HCT116 (cell line): ENCODE measurements around the gene RCVRN.

Experiments
- CTCF ChIP-seq, 3 experiments: fragments of 200-600 bp in 1 of 3; sonication (generic) in 1 of 3; IDR thresholded peaks in 2 of 3; conservative IDR thresholded peaks in 1 of 3; 2 replicates each; pipeline ENCODE4 v1.5.1; 2012 to 2017; ENCODE audit warnings: low read depth in 2 of 3, low read length in 2 of 3, antibody characterized with exemption in 1 of 3, borderline replicate concordance in 1 of 3, control low read depth in 1 of 3, mild to moderate bottlenecking in 1 of 3, mixed read lengths in 1 of 3, mixed run types in 1 of 3, moderate library complexity in 1 of 3; ENCODE audit not compliant: insufficient read depth in 1 of 3
- EZH2 ChIP-seq: fragments of 200-600 bp; sonication (generic); IDR thresholded peaks from 2 replicates; pipeline ENCODE4 v1.6.1; 2017; ENCODE audit warnings: antibody characterized with exemption, mixed run types
- POLR2A ChIP-seq: IDR thresholded peaks from 2 replicates; pipeline ENCODE4 v1.7.0; 2011; ENCODE audit warnings: borderline replicate concordance; ENCODE audit not compliant: insufficient read depth, insufficient read length; ENCODE audit errors: extremely low read depth
- SP1 ChIP-seq: IDR thresholded peaks from 2 replicates; pipeline ENCODE4 v1.6.1; 2012; ENCODE audit warnings: low read depth
- TF ChIP-seq, protein P1 (sequence below): IDR thresholded peaks from 2 replicates; pipeline ENCODE4 v1.6.1; 2012
- TF ChIP-seq, protein P2 (sequence below): IDR thresholded peaks from 2 replicates; pipeline ENCODE4 v1.6.1; 2012; ENCODE audit warnings: low read depth

- TF ChIP-seq CTCF (IDR thresholded peaks at IDR 0.05 in 2 of 3, conservative IDR thresholded peaks at IDR 0.05 in 1 of 3; ENCODE audit: borderline replicate concordance in 1 of 3, insufficient read depth in 1 of 3, low read depth in 2 of 3, low read length in 2 of 3) (no peak), SP1 (no peak), POLR2A (no peak), EZH2 (no peak)
- TF ChIP-seq, protein P1, sequence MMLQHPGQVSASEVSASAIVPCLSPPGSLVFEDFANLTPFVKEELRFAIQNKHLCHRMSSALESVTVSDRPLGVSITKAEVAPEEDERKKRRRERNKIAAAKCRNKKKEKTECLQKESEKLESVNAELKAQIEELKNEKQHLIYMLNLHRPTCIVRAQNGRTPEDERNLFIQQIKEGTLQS: no peak
- TF ChIP-seq, protein P2, sequence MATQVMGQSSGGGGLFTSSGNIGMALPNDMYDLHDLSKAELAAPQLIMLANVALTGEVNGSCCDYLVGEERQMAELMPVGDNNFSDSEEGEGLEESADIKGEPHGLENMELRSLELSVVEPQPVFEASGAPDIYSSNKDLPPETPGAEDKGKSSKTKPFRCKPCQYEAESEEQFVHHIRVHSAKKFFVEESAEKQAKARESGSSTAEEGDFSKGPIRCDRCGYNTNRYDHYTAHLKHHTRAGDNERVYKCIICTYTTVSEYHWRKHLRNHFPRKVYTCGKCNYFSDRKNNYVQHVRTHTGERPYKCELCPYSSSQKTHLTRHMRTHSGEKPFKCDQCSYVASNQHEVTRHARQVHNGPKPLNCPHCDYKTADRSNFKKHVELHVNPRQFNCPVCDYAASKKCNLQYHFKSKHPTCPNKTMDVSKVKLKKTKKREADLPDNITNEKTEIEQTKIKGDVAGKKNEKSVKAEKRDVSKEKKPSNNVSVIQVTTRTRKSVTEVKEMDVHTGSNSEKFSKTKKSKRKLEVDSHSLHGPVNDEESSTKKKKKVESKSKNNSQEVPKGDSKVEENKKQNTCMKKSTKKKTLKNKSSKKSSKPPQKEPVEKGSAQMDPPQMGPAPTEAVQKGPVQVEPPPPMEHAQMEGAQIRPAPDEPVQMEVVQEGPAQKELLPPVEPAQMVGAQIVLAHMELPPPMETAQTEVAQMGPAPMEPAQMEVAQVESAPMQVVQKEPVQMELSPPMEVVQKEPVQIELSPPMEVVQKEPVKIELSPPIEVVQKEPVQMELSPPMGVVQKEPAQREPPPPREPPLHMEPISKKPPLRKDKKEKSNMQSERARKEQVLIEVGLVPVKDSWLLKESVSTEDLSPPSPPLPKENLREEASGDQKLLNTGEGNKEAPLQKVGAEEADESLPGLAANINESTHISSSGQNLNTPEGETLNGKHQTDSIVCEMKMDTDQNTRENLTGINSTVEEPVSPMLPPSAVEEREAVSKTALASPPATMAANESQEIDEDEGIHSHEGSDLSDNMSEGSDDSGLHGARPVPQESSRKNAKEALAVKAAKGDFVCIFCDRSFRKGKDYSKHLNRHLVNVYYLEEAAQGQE: no peak
These were observed 13.8 kb upstream of the RCVRN start for GRCh38 chr17:9918804-9919352.
